H9 (cell line): ENCODE measurements around the gene SMCO3. TPM values are rescaled to one million over a fixed set of nuclear protein-coding genes. Genes with fewer than 3 reads are reported as not detected.
A peak's percentile ranks its signal among the peaks of the same experiment; 100 is the strongest.

Experiments
- DNase-seq: peaks from one replicate; pipeline ENCODE4 v3.0.0-alpha.2; 2017
- H2AFZ ChIP-seq: one replicate; pipeline ENCODE4 v1.6.1; 2013; ENCODE audit warnings: mild to moderate bottlenecking, low read length, control low read depth, moderate library complexity
- H2AK5ac ChIP-seq: 2 replicates; pipeline ENCODE4 v1.6.1; 2013; ENCODE audit warnings: low read length, control low read depth, mixed read lengths; ENCODE audit not compliant: insufficient read length
- H2BK120ac ChIP-seq: one replicate; pipeline ENCODE4 v1.6.1; 2013; ENCODE audit warnings: low read depth, mild to moderate bottlenecking, low read length, control low read depth, inconsistent platforms; ENCODE audit not compliant: poor library complexity, severe bottlenecking
- H2BK12ac ChIP-seq: 2 replicates; pipeline ENCODE4 v1.6.1; 2013; ENCODE audit warnings: low read length, control low read depth, mixed read lengths, low read depth; ENCODE audit not compliant: insufficient read length
- H2BK15ac ChIP-seq: 2 replicates; pipeline ENCODE4 v1.6.1; 2013; ENCODE audit warnings: low read depth, low read length, control low read depth
- H2BK20ac ChIP-seq: one replicate; pipeline ENCODE4 v1.6.1; 2013; ENCODE audit warnings: low read depth, mild to moderate bottlenecking, low read length, control low read depth, inconsistent platforms; ENCODE audit not compliant: poor library complexity, severe bottlenecking
- H2BK5ac ChIP-seq: 2 replicates; pipeline ENCODE4 v1.6.1; 2013; ENCODE audit warnings: low read length, control low read depth, mixed read lengths; ENCODE audit not compliant: insufficient read length
- H3K14ac ChIP-seq: 2 replicates; pipeline ENCODE4 v1.6.1; 2013; ENCODE audit warnings: low read length, control low read depth; ENCODE audit not compliant: insufficient read depth
- H3K18ac ChIP-seq: 2 replicates; pipeline ENCODE4 v1.6.1; 2013; ENCODE audit warnings: low read depth, mild to moderate bottlenecking, mixed read lengths, low read length, control low read depth; ENCODE audit not compliant: insufficient read length
- H3K23ac ChIP-seq: 2 replicates; pipeline ENCODE4 v1.6.1; 2013; ENCODE audit warnings: low read length, control low read depth, mixed read lengths, low read depth; ENCODE audit not compliant: insufficient read length
- H3K23me2 ChIP-seq: 2 replicates; pipeline ENCODE4 v1.6.1; 2013; ENCODE audit warnings: low read depth, mild to moderate bottlenecking, mixed read lengths, low read length, control low read depth; ENCODE audit not compliant: insufficient read length, poor library complexity, severe bottlenecking
- H3K27ac ChIP-seq: 2 replicates; pipeline ENCODE4 v1.5.1; 2013; ENCODE audit warnings: low read length, control low read depth, mixed read lengths, low read depth; ENCODE audit not compliant: insufficient read length
- H3K27me3 ChIP-seq: 2 replicates; pipeline ENCODE4 v1.6.1; 2013; ENCODE audit warnings: low read length, control low read depth, inconsistent platforms; ENCODE audit not compliant: insufficient read depth
- H3K4ac ChIP-seq: 2 replicates; pipeline ENCODE4 v1.6.1; 2013; ENCODE audit warnings: low read depth, mild to moderate bottlenecking, control low read depth, inconsistent platforms, low read length, moderate library complexity
- H3K4me1 ChIP-seq: 2 replicates; pipeline ENCODE4 v1.6.1; 2013; ENCODE audit warnings: low read length, control low read depth, inconsistent platforms; ENCODE audit not compliant: insufficient read depth
- H3K4me2 ChIP-seq: 2 replicates; pipeline ENCODE4 v1.6.1; 2013; ENCODE audit warnings: low read length, control low read depth, mixed read lengths; ENCODE audit not compliant: insufficient read length, insufficient read depth
- H3K56ac ChIP-seq: 2 replicates; pipeline ENCODE4 v1.6.1; 2013; ENCODE audit warnings: low read depth, mild to moderate bottlenecking, mixed read lengths, low read length, control low read depth; ENCODE audit not compliant: insufficient read length
- H3K79me1 ChIP-seq: 2 replicates; pipeline ENCODE4 v1.6.1; 2013; ENCODE audit warnings: low read depth, mild to moderate bottlenecking, moderate library complexity, low read length, control low read depth, inconsistent platforms; ENCODE audit not compliant: insufficient read depth, poor library complexity, severe bottlenecking
- H3K79me2 ChIP-seq: 2 replicates; pipeline ENCODE4 v1.6.1; 2013; ENCODE audit warnings: low read length, control low read depth, inconsistent platforms; ENCODE audit not compliant: insufficient read depth
- H3K9ac ChIP-seq: 2 replicates; pipeline ENCODE4 v1.6.1; 2013; ENCODE audit warnings: low read length, control low read depth, mixed read lengths; ENCODE audit not compliant: insufficient read length; ENCODE audit errors: extremely low read depth
- H3K9me3 ChIP-seq: one replicate; pipeline ENCODE4 v1.6.1; 2013; ENCODE audit warnings: low read depth, low read length, inconsistent platforms; ENCODE audit not compliant: control insufficient read depth
- H3T11ph ChIP-seq: one replicate; pipeline ENCODE4 v1.6.1; 2013; ENCODE audit warnings: mild to moderate bottlenecking, low read length, control low read depth, inconsistent platforms
- H4K20me1 ChIP-seq: one replicate; pipeline ENCODE4 v1.6.1; 2013; ENCODE audit not compliant: control insufficient read depth, insufficient read length, insufficient read depth
- H4K5ac ChIP-seq: 2 replicates; pipeline ENCODE4 v1.6.1; 2013; ENCODE audit warnings: low read depth, mild to moderate bottlenecking, mixed read lengths, low read length, control low read depth; ENCODE audit not compliant: insufficient read length
- H4K8ac ChIP-seq: replicated peaks from 2 replicates; pipeline ENCODE4 v1.6.1; 2013; ENCODE audit warnings: low read length, control low read depth, mixed read lengths, low read depth; ENCODE audit not compliant: insufficient read length
- H4K91ac ChIP-seq: 2 replicates; pipeline ENCODE4 v1.6.1; 2013; ENCODE audit warnings: low read depth, mild to moderate bottlenecking, moderate library complexity, mixed read lengths, low read length, control low read depth; ENCODE audit not compliant: insufficient read length
- H3K27ac Mint-ChIP-seq, 3 experiments: 2 replicates in 2 of 3; 3 replicates in 1 of 3; pipeline ENCODE4 v1.8.0; 2020 to 2021; ENCODE audit warnings: mixed read lengths in 3 of 3, mild to moderate bottlenecking in 1 of 3, moderate library complexity in 1 of 3
- H3K27me3 Mint-ChIP-seq: 2 replicates; pipeline ENCODE4 v1.8.0; 2021; ENCODE audit warnings: low read depth, mild to moderate bottlenecking, moderate library complexity, mixed read lengths
- H3K36me3 Mint-ChIP-seq, 3 experiments: 2 replicates in 2 of 3; 3 replicates in 1 of 3; pipeline ENCODE4 v1.8.0; 2020 to 2021; ENCODE audit warnings: low read depth in 3 of 3, mixed read lengths in 3 of 3; ENCODE audit not compliant: insufficient read depth in 1 of 3
- H3K4me1 Mint-ChIP-seq, 2 experiments: 2 replicates each; pipeline ENCODE4 v1.8.0; 2020; ENCODE audit warnings: mixed read lengths in 2 of 2
- H3K4me3 Mint-ChIP-seq, 2 experiments: 2 replicates in 1 of 2; 3 replicates in 1 of 2; pipeline ENCODE4 v1.8.0; 2020 to 2021; ENCODE audit warnings: mild to moderate bottlenecking in 2 of 2, mixed read lengths in 2 of 2, moderate library complexity in 1 of 2
- H3K9me3 Mint-ChIP-seq, 2 experiments: 2 replicates in 1 of 2; 3 replicates in 1 of 2; pipeline ENCODE4 v1.8.0; 2020; ENCODE audit warnings: mild to moderate bottlenecking in 2 of 2, mixed read lengths in 2 of 2, moderate library complexity in 1 of 2
- CTCF ChIP-seq: fragments of 200-600 bp; sonication (generic); conservative IDR thresholded peaks from 3 replicates; pipeline ENCODE4 v1.8.0; 2021; ENCODE audit warnings: antibody characterized with exemption, mild to moderate bottlenecking
- WGBS: extraction: QIAGEN DNeasy Blood & Tissue Kit; methylation state at CpG from one replicate; pipeline ENCODE4 v1.1.7; 2013; ENCODE audit warnings: missing lambda C conversion rate, low lambda C conversion rate, mixed read lengths; ENCODE audit not compliant: insufficient read length; ENCODE audit errors: extremely low coverage; 5-methylcytosine and 5-hydroxymethylcytosine counted together
- total RNA-seq: library from RNA; stranded (reverse); gene quantifications from 2 replicates; pipeline ENCODE4 v1.2.1, GENCODE V29; 2021

The SMCO3 gene
- total RNA-seq, 1 experiment from 2014 or later: not detected

GRCh38 chr12:14803830-14804160 lies 10.2 kb downstream of the SMCO3 start:
- Mint-ChIP-seq H3K27me3 (no peaks in the 10 kb centered on the region), H3K9me3 (no peaks in the 10 kb centered on the region), H3K4me1 (peaks cover 7 to 18% of the 10 kb centered on the region in 2 experiments; a peak in 3 of 4 replicates), H3K4me3 (no peak overlapping the region), H3K27ac (no peak overlapping the region), H3K36me3 (peaks cover 5 to 19% (median 13%) of the 10 kb centered on the region in 3 experiments; a peak in 5 of 7 replicates)
- no CpG with 5 or more reads among the region's 12 CpGs for WGBS
- Histone ChIP-seq H2BK20ac (no peak overlapping the region), H3K79me2 (peaks cover 18% of the 10 kb centered on the region), H3K14ac (no peak overlapping the region), H3K23me2 (no peaks in the 10 kb centered on the region), H3K23ac (no peak overlapping the region), H3K4me2 (peak overlapping the region; percentile 70), H3K9ac (peak overlapping the region; percentile 87), H3K4me1 (no peaks in the 10 kb centered on the region), H3K9me3 (no peaks in the 10 kb centered on the region), H3K79me1 (no peaks in the 10 kb centered on the region), H3K27ac (no peak overlapping the region), H2BK15ac (no peak overlapping the region), H2BK5ac (no peak overlapping the region), H3T11ph (no peak overlapping the region), H3K56ac (no peak overlapping the region), H2AFZ (peak overlapping the region; percentile 51), H4K5ac (no peak overlapping the region), H3K4ac (no peak overlapping the region), H4K91ac (no peak overlapping the region), H3K27me3 (no peaks in the 10 kb centered on the region), H4K20me1 (no peaks in the 10 kb centered on the region), H2BK120ac (no peak overlapping the region), H2BK12ac (no peak overlapping the region), H2AK5ac (no peak overlapping the region), H4K8ac (no peak overlapping the region), H3K18ac (no peak overlapping the region)
- no peak for DNase-seq
- TF ChIP-seq CTCF: no peak
